KBM-7 (cell line): Measurements from ENCODE around the gene SOS1.
A peak's percentile ranks its signal among the peaks of the same experiment; 100 is the strongest.
"Not testable (repeated sequence)": the region's sequence is repeated elsewhere in the genome, so short reads cannot be mapped to it uniquely, and the experiment has no call there.

Experiments
- DNase-seq: peaks from one replicate; pipeline ENCODE4 v3.0.0-alpha.2; 2015
- in situ Hi-C: fragments of 300-500 bp; cut with MboI; formaldehyde crosslinking; loops from 2 replicates; pipeline ENCODE4 v1.14.3; 2020; ENCODE audit warnings: low sequenced_read_pairs, low pct_unique_long_range_greater_than_20kb, mixed read lengths

Gene SOS1

GRCh38 chr2:39059366-39059952 is 61.4 kb downstream of the SOS1 start:
- in situ Hi-C loops: loop anchor here (25.0 kb wide), 1 partner anchor 178 kb away; the partner anchor contains the start of gene CDKL4
- peak; percentile 57 for DNase-seq

- DNase-seq: no peak
- in situ Hi-C loops: loop anchor here (25.0 kb wide), 1 partner anchor 179 kb away; the partner anchor contains the start of gene CDKL4
These were observed 62.8 kb downstream of the SOS1 start for GRCh38 chr2:39058101-39058500.

- not testable (repeated sequence) for DNase-seq
- in situ Hi-C loops: loop anchor here (25.0 kb wide), 1 partner anchor 185 kb away; the partner anchor contains the start of gene CDKL4
These were observed 68.2 kb downstream of the SOS1 start for GRCh38 chr2:39052665-39053064.

- in situ Hi-C loops: loop anchor here (25.0 kb wide), 1 partner anchor 187 kb away; the partner anchor contains the start of gene CDKL4
- DNase-seq: no peak
These were observed 70.7 kb downstream of the SOS1 start for GRCh38 chr2:39050109-39050508.

DNA sequence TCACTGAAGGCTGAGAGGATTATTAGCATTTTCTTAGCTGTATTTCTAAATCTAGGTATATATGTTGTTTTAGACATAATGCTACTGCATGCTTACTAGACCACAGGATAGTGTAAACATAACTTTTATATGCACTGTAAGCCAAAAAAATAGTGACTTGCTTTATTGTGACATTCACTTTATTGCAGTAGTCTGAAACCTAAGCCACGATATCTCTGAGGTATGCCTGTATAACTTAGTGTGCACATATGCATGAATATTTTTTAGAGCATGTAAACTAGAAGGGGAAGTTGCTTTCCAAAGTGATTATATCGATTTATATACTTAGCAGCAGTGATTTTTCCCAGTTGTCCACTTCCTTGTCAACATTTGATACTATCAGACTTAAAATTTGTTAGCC is 81.8 kb downstream of the SOS1 start:
- in situ Hi-C loops: no loop called here
- no peak for DNase-seq

DNA sequence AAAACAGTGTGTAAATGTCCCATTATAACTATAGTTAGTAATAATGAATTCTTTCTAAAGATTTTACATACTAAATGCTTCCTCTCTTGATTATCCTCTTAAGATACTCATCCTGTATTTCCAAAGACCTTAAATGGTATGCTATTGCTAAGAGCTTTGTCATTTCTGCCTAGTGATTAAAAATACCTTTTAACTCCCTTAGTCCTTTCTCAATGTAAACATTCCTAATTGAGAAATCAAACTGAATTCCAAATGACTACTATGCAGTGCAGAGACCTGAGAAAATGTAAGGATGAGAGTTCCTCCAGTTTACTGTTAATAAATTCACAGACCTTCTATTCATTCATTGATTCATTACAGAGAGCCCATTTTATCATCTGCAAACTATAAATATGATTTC is 86.9 kb downstream of the SOS1 start:
- in situ Hi-C loops: no loop called here
- no peak for DNase-seq

GRCh38 chr2:39027421-39027820 is 93.4 kb downstream of the SOS1 start:
- no peak for DNase-seq
- in situ Hi-C loops: no loop called here

DNA sequence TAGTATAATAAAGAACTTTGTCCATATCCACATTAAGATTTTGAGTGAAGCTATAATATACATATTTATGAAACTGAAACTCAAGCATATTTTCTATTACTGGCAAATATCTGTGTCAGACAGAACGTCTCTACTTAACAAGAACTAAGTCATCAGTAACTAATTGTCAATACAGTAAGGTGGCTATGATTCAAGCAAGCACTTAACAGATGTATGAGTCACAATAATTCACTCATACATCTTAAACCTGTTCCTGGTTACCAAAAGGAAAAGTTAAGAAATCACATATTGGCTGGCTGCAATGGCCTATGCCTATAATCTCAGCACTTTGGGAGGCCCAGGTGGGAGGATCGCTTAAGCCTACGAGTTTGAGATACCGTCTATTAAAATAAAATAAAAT is 96.0 kb downstream of the SOS1 start:
- in situ Hi-C loops: no loop called here
- DNase-seq: no peak

DNA sequence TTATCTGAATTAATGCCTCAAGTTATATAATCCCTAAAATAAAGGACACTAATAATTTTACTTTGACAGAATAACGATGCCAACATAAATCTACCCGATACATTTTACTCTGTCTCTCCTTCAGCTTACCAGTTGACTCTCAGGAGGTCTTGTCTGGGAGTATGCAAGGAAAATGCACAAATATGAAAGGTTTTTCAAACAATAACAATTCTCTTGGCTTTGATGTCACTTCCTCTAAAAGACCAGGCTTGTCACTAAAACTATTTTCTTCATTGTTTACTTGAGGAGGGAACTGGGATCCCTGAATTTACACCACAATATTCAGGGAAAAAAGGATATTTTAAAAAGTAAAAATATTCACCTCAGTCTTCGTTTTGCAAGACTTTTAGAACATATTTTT is 97.2 kb downstream of the SOS1 start:
- DNase-seq: no peak
- in situ Hi-C loops: no loop called here

- no peak for DNase-seq
- in situ Hi-C loops: no loop called here
These were observed 98.1 kb downstream of the SOS1 start for GRCh38 chr2:39022642-39023235.

DNA sequence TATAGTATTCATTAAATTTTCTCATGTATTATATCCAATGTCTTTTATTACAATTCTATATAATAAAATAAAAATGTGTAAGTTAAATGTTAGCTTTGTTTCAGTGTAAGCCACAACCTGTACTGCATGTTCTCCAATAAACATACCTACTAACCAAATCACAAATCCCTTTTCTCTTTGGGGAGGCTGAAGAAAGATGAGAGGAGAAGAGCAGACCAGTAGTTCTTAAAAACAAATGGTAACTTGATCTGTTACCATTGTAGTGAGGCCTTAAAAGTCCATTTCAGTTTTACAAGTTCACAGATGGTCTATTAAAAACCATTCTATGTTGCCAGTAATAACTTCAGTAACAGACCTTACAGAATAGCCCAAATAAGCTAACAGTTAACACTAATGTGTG is 100.5 kb downstream of the SOS1 start:
- DNase-seq: no peak
- in situ Hi-C loops: no loop called here

DNA sequence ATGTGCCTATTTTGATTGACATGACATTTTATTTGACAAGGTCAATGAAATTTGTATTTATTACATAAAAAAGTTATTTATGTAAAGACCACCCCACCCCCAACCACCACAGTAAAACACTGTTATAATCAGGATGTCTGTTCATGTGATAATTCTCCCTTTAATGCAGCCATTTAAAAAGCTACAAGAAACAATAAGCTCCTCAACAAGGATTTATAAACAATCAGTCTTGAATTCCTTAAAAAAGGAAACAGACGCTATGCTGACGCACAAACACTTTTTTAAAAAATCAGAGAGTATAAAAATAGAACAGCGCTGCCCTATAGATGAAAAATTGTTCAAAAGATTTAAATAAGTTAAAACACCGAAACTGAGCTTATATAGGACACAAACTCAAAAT is 102.2 kb downstream of the SOS1 start:
- in situ Hi-C loops: no loop called here
- DNase-seq: no peak

GRCh38 chr2:39017334-39017733 is 103.5 kb downstream of the SOS1 start:
- in situ Hi-C loops: no loop called here
- no peak for DNase-seq

- in situ Hi-C loops: no loop called here
- DNase-seq: no peak
These were observed 105.4 kb downstream of the SOS1 start for GRCh38 chr2:39015424-39015823.

DNA sequence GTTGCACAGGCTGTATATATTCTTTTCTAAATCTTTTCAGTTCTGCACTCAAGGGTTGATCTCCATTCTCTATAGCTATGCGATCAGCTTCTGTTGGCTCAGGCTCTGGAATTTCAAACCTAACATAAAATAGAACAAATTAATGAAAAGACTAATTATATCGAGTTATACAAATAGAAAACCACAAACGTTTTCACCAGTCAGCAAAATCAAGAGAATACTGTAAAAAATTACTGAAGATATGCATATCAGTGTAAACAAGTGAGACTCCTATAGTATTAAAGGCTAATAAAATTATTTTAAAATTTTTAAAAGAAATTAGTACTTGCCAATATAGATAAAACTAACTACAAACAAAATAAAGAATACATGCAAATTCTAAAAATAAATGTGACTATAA is 107.0 kb downstream of the SOS1 start:
- in situ Hi-C loops: no loop called here
- no peak for DNase-seq

DNA sequence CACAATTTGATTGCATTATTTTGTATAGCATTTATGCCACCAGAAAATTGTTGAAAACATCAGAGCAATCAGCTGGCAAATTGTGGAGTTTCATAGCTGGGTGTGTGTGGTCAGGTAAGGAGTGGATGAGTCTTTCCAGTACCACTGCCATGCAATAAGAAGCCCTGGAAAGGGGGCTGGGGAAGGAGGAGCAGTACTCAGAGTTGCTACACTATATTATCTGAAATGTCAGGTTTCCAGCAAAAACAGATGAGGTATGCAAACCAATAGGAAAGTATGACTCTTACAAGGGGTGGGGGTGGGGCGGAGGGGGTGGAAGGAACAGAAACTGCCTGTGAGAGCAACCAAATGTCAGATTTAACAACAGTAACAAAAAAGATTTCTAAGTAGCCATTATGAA is 112.2 kb downstream of the SOS1 start:
- in situ Hi-C loops: no loop called here
- DNase-seq: no peak

GRCh38 chr2:39007875-39008504 is 112.9 kb downstream of the SOS1 start:
- no peak for DNase-seq
- in situ Hi-C loops: no loop called here

GRCh38 chr2:39000552-39000951 is 120.3 kb downstream of the SOS1 start:
- no peak for DNase-seq
- in situ Hi-C loops: no loop called here

DNA sequence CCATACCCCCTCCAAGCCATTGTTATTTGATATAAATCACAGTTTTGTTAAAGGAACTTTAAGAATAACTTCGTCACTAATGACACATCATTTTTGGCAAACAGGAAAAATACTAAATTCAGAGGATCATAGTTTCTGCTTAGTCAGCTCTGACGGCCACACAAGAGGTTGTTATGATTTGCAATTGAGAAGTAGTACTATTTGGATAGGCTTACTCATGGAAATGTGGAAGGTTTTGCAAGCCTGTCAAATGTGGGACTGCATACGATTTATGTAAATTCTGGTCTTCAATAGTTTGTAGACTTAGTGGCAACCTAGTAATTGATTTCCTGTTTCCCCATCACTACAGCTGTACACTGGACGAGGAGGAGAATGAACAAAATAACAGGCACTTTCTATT is 123.1 kb downstream of the SOS1 start:
- in situ Hi-C loops: no loop called here
- no peak for DNase-seq

GRCh38 chr2:38991899-38992298 is 129.0 kb downstream of the SOS1 start:
- in situ Hi-C loops: no loop called here
- DNase-seq: no peak

DNA sequence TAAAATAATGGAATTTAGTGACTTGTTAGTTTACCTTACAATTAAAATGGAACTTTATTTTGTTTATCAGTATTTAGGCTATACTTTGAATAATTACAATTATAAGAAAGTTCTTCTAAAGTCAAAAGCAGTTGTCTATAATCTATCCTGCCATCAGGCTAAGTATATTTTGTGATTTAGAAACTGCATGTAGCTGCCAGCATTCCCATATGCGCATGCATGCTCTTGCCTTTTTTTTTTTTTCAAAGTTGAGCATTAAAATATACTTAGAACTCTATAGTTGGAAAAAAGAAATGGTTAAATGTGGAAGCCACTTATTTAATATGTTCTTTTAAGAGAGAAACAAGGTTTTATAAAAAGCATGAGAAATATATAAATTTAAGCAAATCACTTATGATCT is 132.1 kb downstream of the SOS1 start:
- in situ Hi-C loops: no loop called here

More for the DNA sequence above, 132.1 kb downstream of the SOS1 start:
- DNase-seq: no peak
